Subcutaneous adipose tissue (tissue), 4 donors: ENCODE results near the gene PALD1. TPM values are rescaled to one million over a fixed set of nuclear protein-coding genes. Genes with fewer than 3 reads are reported as not detected.

Experiments
- total RNA-seq, 4 donors: library from RNA; depleted of rRNA; stranded (reverse); fragments of >200 nt; gene quantifications; one replicate each; pipeline ENCODE4 v1.1.0, GENCODE V29; 2016
- TF ChIP-seq, protein P1 (sequence below): fragments of 450-650 bp; IDR thresholded peaks from one replicate; pipeline ENCODE4 v1.5.1; 2016; ENCODE audit warnings: low read depth, mild to moderate bottlenecking, control low read depth, antibody characterized with exemption, moderate library complexity

Gene PALD1
- total RNA-seq, 4 donors from 2014 or later = 1.0 to 4.5 (median 2.9) TPM

DNA sequence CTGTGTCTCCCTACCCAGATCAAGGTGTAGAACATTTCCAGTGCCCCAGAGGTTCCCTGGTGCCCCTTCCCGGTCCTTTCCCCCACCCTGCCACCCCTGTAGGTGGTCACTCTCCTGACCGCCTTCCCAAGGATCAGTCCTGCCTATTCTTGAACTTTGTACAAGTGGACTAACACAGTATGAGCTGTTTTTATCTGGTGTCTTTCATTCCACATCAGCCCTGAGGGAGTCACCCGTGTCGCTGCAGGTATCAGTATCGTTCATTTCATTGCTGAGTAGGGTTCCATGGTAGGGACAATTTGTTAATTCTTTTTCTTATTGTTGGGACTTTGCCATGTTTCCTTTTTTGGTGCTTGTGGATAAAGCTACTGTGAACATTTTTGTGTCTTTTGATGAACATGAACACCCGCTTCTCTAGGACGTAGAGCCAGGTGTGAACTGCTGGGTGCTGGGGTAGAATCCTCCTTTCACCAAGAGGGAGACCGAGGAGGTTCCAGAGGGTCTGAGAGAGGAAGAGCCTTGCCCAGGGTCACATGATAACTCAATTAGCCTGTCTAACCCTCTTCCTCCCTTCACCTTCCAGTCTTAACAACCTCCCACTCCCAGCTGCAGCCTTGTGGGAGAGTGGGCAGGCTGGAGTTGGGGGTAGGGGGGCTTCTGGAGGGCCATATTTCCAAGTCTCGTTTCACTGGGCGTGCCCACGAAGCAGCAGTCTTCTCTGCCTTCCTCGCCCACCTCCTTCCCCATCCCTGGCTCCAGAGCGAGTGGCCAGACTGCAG is 18.0 kb downstream of the PALD1 start:
- TF ChIP-seq, protein P1, sequence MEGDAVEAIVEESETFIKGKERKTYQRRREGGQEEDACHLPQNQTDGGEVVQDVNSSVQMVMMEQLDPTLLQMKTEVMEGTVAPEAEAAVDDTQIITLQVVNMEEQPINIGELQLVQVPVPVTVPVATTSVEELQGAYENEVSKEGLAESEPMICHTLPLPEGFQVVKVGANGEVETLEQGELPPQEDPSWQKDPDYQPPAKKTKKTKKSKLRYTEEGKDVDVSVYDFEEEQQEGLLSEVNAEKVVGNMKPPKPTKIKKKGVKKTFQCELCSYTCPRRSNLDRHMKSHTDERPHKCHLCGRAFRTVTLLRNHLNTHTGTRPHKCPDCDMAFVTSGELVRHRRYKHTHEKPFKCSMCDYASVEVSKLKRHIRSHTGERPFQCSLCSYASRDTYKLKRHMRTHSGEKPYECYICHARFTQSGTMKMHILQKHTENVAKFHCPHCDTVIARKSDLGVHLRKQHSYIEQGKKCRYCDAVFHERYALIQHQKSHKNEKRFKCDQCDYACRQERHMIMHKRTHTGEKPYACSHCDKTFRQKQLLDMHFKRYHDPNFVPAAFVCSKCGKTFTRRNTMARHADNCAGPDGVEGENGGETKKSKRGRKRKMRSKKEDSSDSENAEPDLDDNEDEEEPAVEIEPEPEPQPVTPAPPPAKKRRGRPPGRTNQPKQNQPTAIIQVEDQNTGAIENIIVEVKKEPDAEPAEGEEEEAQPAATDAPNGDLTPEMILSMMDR = no peak

GRCh38 chr10:70497120-70497545 is 18.6 kb downstream of the PALD1 start:
- TF ChIP-seq, protein P1 = no peak

- TF ChIP-seq, protein P1 = no peak
These were observed 20.6 kb downstream of the PALD1 start for GRCh38 chr10:70498970-70499835.

GRCh38 chr10:70499836-70500167 is 21.2 kb downstream of the PALD1 start:
- TF ChIP-seq, protein P1 = no peak

DNA sequence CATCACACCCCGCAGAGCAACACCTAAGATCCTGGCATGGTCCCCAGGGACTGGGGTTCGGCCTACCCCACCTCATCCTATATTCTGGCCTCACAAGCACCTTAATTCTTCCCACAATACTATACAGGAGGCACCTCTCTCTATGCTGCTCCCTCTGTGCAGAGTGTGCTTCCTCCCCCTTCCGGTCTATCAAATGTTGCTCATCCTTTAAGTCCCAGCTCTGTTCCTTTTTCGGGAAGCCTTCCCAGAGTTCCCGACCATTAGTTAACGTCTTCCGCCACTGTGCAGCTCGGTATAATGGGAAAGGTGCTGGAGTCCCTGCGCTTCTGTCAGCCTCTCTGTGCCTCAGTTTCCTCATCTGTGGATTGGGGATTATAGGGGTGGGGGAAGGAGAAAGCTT is 21.8 kb downstream of the PALD1 start:
- TF ChIP-seq, protein P1 = no peak

DNA sequence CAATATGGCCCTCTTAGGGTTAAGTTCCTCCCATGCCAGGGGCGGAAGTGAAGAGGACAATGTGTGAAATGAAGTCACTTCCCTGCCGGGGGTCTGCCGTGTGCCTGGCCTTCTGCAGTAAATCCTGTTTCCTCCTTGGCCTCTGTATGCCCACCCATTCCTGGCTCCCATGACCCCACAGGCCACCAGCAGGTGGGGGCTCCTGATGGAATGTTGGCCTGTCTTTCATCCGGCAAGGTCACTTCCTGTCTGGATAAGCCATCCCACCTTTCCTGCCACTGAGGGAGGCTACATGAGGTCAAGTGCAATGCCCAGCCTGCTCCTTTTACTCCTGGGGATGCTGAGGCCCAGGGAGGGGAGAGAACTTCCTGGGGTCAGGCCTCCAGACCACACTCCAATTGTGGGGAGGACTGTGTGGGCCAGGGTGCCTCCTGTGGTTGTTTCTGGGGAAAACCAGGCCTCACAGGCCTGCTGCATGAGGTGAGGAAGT is 22.3 kb downstream of the PALD1 start:
- TF ChIP-seq, protein P1 = no peak

- TF ChIP-seq, protein P1 = no peak
These were observed 23.8 kb downstream of the PALD1 start for GRCh38 chr10:70502406-70502805.
